T1000 (cell line): Measurements from ENCODE around the gene CD151.

Experiments used
- DNase-seq: peaks from one replicate; lab custom pipeline; 2025; ENCODE audit warnings: mixed read lengths; lab: John Stamatoyannopoulos, UW

Gene CD151

GRCh38 chr11:832529-833113 is at the start of gene CD151:
TSS of gene CD151 (plus strand) at chr11:832952. CDS start at chr11:836070, 3,118 bp downstream.
- peak; percentile 38 for DNase-seq

- DNase-seq, result no peak
Observed at GRCh38 chr11:783581-784015, 49.2 kb upstream of the CD151 start.

- no peak for DNase-seq
Observed at GRCh38 chr11:786235-787083, 46.3 kb upstream of the CD151 start.

GRCh38 chr11:787084-787675 is 45.6 kb upstream of the CD151 start:
- no peak for DNase-seq

GRCh38 chr11:788009-788640 is 44.6 kb upstream of the CD151 start:
- DNase-seq, result no peak

GRCh38 chr11:788953-789940 is 43.5 kb upstream of the CD151 start:
- DNase-seq, result no peak

GRCh38 chr11:789943-790342 is 42.8 kb upstream of the CD151 start, which contains the start of gene CEND1:
TSS of gene CEND1 (minus strand) at chr11:790090. CDS start at chr11:788576, 1,514 bp downstream.
- no peak for DNase-seq

- peak; percentile 14 for DNase-seq
Observed at GRCh38 chr11:790721-791564, 41.8 kb upstream of the CD151 start.

- DNase-seq, result no peak
Observed at GRCh38 chr11:791658-792534, 40.9 kb upstream of the CD151 start.

GRCh38 chr11:792535-792821 is 40.3 kb upstream of the CD151 start:
- no peak for DNase-seq

- DNase-seq, result no peak
Observed at GRCh38 chr11:792873-793272, 39.9 kb upstream of the CD151 start.

GRCh38 chr11:793556-793955 is 39.2 kb upstream of the CD151 start:
- no peak for DNase-seq

GRCh38 chr11:794013-794765 is 38.6 kb upstream of the CD151 start:
- no peak for DNase-seq

GRCh38 chr11:794766-795633 is 37.8 kb upstream of the CD151 start:
- no peak for DNase-seq

- peak; percentile 76 for DNase-seq
Observed at GRCh38 chr11:795634-796564, 36.9 kb upstream of the CD151 start.

GRCh38 chr11:796565-797295 is 36.0 kb upstream of the CD151 start:
- DNase-seq, result no peak
